HG03469 (cell line): ENCODE measurements around the gene NEDD4L.

Experiments
- ATAC-seq: cut with Tn5 transposase; IDR thresholded peaks from one replicate; pipeline ENCODE4 v1.9.1; 2021; ENCODE audit warnings: mild to moderate bottlenecking, moderate library complexity, moderate number of reproducible peaks; ENCODE audit not compliant: unreplicated experiment

NEDD4L gene

DNA sequence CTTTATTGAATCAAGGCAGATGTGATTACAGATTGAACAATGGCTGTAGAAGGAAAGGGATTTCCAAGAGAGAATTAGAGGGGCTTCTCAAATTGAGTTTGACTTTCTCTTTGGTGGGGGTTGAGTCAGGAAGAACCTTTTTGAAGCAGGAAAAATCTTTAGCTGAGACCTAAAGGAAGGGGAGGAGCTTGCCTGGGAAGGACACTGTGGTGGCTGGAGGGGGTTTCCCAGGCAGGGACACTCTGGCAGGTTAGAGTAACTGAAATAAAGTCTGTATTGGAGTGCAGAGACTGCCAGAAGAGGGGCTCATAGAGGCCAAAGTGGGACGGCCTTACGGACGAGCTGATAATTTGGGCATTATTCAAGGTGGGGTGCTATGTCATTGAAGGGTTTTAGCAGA lies 69.3 kb downstream of the NEDD4L start:
- no peak for ATAC-seq

DNA sequence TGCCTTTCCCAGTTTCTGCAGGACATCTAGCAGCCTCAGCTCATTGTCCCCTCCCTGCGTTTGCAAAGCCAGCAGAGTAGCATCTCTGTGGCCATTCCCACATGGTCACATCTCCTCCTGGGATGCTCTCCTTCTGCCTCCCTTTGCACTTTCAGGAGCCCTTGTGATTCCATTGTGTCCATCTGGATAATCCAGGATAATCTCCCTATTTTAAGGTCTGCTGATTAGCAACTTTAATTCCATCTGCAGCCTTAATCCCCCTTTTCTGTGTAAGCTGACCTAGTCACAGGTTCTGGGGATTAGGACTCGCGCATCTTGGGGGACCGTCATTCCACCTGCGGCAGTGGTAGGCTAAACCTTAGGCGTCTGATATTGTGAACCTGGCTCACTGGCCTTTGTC lies 70.7 kb downstream of the NEDD4L start:
- no peak for ATAC-seq

DNA sequence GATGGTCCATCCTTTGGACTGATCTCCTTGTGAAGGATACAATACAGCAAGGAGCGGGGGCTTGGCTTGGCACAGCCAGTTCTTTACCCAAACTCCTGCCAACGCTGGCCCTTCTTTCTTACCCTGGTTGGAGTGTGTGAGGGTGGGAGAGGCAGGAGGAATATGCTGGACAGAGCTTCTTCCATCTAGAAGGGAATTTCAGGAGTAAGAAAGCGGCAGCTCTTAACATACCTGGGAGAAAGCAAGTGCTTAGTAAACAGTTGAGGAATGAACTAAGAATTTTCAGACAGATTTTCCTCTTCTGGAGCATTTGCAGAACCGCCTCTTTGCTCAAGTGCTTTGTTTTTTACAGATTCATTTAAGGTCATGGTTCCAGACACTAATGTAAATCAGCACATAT lies 72.8 kb downstream of the NEDD4L start:
- ATAC-seq: no peak

DNA sequence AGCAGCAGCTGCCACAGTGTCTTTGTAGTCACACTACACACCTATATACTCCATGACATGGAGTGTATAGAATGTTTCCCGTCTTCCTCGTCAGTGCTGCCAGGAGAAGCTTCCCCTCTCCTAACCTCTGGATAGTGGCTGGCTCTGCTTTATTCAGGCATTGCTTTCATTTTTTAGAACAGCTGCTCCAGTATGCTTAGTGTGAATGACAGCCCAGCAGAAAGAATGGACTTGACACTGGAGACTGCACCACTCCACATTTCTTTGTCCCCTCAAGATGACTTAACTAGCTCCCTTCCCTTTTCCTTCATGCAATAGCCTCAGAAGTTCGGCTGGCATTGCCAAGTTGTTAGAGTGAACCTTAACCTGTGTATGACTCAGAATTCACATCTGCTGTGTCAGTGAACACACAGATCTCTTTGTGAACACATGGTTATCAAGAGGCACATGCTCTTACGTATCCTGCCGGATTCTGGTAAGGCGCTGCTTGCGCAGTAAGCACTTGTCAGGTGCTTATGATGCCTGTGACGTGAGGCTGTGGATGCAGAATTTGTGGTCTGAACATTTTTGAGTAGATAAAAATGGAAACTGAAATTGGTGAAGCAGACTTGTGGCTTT lies 73.9 kb downstream of the NEDD4L start:
- no peak for ATAC-seq

DNA sequence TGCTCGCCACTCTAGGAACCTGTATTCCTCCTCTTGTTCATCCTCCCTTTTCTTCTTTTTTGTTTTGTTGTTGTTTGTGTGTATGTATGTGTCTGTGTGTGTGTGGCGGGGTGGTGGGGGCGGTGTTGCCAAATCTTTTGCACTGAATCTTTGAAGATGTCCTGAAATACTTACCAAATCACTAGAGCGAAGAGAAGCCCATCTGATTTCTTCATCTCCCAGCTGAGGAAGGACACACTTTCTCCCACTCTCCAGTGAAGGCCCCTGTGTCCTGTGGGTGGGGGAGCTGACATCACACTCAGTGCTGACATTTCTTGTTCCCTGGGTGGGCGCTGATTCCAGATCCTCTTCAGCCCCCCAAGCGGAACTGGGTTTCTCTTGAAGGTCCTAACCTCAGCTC lies 74.5 kb downstream of the NEDD4L start:
- ATAC-seq: no peak

DNA sequence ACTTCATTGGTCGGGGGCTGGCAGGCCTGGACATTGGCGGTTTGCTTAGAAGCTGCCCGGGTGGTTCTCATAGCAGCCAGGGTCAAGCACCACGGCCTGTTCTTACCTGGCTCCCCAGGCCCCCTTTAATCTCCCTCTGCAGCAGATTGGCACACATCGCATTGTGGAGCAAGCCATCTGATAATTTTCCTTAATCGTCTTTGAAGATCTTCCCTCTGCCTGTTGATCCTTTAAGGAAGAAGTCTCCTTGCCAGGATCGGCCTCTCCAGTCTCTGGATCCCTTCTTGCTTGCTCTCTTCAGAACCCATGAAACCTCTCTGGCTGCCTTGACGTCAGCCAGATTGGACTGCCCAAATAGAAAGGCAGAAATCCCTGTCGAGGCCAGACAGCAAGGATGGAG lies 75.8 kb downstream of the NEDD4L start:
- no peak for ATAC-seq

DNA sequence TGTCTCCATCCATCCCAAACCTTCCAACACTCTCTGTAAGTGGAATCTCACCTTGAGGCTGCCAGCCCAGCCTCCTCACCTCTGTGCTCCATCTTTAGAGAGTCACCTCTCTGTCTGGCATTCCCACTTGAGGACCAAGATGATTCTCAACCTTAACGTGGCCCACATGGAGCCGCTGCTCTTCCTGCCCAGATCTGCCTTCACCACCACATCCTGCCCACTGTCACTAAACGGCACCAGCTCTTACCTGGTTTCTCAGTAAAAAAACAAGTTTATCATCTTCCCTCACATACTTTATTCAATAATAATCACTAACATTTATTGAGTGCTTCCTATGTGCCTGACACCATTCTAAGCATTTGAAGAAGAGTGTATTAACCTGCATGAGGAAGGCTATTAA lies 80.4 kb downstream of the NEDD4L start:
- no peak for ATAC-seq

DNA sequence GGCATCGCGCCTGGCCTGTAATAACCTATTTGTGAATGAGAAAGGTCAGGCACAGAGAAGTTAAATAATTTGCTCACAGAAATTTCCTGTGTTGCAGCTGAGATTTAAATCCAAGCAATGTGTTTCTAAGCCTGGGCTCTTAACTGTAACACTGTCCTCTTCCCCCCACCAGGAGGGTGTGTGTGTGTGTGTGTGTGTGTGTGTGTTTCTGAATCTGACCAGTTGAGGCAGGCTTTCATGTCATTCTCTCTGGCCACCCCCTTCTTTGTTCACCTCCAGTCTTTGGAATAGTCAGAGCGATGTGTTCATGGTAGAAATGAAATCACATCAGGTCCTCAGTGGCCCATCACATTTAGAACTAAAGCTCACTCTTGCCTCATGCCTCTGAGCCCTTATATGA lies 81.2 kb downstream of the NEDD4L start:
- no peak for ATAC-seq

DNA sequence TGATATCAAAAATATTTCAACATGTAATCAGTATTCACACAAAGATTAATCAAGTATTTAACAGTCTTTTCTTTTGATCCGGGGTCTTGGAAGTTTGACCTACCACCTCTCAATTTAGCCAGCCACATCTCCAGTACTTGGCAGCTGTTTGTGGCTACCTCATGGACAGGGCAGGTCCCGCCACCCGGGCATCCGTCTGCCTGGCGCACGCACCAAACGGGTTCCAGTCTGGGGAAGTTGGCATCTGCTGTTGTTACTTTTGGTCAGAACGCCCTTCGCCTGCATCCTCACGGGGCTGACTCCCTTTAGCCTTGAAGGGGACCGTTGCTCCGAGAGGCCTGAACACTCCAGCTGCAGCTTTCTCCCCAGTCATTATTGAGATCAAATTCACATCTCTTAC lies 81.7 kb downstream of the NEDD4L start:
- ATAC-seq: no peak

DNA sequence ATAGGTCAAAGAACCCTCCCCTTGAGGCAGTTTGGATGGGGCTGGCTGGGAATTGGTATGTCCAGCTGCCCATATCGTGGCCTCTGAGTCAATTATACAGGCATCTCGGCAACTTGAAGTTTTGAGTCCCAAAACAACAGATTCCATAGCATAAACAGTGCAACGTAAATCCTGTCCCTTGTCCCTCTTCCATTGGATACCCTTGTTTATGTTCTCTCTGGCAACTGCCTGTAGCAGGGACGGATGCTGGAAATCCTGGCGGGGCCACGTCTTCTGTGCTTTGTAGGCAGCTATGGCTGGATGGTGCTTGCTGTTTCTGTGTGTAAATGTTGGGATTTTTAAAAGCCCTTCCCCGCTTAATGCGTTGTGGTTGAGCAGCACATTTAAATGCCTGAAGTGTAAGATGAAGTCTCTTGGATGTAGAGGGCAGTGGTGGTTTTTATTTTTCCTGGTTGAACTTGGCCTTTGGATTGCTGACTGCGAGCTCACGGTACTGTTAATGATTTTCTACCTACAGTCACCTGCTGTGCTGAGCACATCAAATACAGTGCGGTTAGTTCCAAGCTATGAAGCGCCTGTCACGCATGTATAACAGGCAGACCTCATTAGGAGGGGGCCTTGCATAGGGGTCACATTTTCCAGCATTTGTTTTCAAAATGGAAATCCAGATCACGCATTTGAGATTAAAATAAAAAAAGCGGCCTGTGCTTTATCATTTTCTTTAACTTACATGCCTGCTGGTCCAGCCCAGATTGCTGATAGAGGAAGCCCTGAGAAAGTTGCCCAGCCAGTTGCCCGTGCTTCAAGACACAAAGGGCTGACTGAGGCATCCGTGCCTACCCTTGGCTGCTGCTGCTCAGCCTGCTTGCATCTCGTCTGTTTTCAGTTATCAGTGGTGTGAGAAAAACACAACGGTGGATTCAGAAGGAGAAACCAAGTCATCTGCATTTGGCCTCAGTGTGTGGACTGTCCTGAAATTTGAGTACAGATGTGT lies 84.7 kb downstream of the NEDD4L start:
- ATAC-seq: no peak

DNA sequence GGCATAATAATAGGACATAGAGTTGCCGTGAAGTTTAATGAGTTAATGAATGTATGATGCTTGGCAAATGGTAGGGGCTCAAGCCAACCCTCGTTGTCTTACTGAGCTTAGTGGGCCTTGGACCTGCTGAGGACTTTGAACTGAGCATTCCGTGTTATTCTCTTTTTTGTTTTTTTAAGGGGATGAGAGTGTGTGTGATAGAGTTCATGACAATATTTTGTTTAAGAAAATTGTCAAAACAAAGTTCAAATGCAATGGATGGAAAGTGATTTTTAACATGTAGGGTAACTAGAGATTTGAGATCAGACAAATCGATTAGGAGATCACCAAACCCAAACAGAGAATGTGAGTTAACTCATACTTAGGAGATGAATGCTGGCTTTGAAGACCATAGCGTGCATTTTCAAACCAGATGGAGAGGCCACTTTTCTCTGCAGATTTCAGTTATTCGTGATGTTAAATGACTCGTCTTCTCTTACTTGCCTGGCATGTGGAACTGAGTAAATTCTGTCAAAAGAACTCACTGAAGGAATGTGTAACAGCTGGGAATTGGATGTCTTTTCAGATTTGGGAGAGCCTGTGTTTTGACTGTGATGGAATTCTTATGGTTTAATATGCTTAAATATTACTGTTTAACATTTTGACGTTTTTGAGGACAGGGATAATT lies 88.7 kb downstream of the NEDD4L start:
- no peak for ATAC-seq

DNA sequence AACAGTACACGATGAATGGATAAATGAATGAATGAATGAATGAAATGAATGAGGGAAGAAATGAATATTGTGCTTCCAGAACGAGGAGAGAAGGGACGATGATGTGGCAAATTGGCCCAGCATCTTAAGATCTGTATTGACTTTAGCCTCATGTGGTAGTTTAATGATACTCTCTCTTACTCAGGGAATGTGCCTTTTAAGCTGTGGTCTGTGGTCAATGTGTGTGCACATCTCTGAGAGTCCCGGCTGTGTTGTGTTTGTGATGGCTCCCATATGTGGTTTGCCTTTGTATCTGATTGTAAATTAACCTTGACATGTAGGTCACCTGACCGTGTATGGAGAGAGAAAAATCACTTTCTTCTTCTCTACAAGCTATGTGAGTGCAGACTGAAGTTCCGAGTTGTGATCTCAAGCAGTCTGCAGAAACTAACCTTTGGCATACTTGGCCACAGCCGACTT lies 91.2 kb downstream of the NEDD4L start:
- ATAC-seq: no peak

DNA sequence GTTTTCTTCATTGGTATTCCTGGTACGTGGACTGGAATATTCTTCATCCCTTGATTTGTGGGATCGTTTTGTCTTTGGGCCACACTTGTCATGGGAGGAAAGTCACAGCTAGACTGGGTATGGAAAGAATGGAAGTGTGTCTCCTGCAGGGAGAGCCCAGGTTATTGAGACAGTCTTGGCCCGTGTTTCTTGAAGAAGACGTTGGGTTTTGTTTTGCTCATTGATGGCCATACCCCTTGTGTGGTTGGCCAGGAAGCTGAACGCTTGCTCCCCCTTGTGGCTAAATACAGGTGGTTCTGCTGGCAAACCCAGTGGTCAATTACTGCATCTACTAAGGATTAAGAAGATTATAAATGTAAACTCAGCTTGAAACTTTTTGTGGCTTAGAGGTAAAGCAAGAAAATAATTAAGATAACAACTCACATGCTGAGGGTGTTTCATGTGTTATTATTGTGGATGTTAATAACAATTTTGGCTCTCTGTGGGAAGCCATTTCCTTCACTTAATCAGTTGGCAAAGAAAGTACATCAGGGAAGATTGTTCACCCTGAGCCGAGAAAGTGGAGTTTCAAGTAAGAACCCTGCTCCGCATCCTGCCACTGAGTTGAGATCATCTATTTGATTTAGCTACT lies 91.8 kb downstream of the NEDD4L start:
- no peak for ATAC-seq

DNA sequence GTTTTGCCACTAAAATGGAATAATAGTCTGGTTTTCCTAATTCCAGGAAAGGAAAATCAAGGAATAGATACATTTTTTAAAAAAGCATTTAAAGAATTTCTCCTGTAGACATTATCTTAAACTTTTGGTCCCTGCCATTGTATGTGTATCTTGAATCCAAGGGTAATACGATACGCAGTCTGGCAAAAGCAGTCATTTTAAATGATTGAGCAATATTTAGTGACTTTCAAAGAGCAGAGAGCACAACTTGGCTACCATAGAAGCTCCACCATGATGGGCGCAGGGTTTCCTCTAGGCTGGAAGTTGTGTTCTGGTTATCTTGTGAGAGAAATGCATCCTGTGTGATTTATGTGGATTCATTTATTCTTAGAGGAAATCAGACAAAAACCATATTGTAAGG lies 92.9 kb downstream of the NEDD4L start:
- ATAC-seq: no peak

DNA sequence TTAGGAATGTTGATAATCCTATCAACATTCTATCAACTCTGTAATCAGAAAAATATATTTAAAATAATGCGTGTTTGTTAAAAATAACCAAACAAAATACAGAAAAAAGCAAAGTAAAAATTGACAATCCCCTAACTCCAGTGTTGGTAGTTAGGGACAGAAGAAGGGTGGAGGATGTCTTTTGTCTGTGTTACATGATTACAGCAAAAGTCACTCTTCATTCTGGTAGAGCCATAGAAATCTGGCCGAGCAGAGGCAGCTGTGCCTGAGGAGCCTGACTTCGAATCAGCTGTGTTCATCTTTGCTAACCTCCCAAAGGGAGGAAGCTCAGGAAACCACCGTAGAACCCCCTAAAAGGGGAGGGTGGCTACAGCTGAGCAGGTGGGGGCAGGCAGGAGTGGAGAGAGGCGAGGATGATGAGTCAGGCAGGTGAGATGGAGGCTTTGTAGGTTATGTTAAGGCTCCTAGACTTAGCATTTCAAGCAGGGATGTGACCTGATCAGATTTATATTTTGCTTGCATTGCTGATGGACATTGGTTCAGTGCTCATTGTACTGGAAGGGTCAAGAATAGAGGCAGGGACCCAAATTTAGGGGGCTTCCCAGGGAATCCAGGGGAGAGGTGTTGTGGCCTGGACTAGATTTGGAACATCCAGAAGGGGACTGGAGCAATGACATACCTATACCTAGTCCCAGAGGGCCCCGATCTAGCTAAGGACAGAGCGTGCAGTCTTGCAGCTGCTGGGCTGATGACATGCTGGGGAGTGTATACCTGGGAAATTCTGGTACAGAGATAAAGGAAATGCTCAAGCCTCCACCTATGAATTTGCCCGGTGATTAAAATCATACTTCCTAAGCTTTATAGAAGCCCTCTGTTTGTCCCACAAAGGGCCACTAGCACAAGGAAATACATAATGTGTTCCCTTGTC lies 95.7 kb downstream of the NEDD4L start:
- no peak for ATAC-seq

DNA sequence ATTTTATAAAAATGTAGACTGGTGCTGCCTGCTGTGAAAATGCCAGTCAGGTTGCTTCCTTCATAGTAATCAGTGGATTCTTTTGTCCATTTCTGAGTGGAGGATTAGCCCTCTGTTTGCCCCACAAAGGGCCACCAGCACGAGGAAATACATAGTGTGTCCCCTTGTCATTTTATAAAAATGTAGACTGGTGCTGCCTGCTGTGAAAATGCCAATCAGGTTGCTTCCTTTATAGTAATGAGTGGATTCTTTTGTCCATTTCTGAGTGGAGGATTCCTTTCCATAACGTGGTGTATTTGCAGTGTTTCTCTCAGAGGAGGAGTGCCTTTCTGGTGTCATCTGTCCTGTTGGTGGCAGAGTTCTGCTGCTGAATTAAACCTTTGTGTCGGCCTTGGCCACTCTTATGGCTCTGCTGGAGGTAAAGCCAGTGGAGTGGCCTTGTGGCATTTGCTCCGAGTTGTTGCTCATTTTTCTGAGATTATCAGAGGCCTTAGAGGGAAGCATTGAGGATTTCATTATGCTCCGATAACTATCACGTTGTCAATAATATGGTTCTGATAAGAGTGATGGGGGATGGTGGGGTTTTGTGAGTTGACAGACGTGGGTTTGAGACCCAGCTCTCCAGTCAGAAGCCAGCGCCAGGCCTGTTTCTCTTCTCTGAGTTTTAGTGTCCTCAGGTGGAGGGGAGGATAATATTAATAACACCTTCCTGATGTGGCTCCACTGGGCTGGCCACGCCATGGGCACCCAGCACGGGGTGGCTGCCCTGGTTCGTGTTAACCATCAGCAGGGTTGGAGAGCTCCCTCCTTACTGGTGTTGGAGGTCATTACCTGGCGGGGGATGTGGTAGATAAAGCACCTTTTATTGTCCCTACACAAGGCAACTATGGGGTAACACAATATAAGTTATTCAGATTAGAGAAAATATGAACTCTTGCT lies 96.6 kb downstream of the NEDD4L start:
- ATAC-seq: no peak

DNA sequence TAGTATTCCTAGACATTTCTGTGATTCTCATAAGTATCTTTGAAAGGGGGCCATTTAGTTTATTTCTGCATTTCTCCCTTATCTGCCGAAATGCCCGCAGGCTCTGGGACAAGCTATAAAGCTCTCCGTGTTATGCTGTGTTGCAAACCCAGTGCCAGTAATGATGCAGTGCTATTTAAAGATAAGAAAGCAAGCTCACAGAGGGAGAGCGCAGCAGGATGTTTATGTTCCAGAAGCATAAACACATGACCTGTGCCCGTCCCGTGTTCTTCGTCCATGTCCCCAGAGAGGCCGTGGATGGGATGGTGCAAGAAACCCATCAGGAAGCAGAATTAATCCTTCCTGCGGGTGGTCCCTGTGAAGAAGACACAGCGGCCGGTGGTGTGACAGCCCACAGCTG lies 99.4 kb downstream of the NEDD4L start:
- no peak for ATAC-seq

DNA sequence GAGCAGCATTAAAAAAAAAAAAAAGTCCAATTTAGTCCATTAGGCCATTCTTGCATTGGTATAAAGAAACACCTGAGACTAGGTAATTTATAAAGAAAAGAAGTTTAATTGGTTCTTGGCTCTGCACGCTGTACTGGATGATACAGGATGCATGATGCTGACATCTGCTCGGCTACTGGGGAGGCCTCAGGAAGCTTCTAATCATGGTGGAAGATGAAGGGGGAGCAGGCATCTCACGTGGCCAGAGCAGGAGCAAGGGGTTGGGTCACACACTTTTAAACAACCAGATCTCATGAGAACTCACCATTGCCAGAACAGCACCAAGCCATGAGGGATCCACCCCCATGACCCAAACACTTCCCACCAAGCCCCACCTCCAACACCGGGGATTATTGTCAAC lies 100.1 kb downstream of the NEDD4L start:
- no peak for ATAC-seq

DNA sequence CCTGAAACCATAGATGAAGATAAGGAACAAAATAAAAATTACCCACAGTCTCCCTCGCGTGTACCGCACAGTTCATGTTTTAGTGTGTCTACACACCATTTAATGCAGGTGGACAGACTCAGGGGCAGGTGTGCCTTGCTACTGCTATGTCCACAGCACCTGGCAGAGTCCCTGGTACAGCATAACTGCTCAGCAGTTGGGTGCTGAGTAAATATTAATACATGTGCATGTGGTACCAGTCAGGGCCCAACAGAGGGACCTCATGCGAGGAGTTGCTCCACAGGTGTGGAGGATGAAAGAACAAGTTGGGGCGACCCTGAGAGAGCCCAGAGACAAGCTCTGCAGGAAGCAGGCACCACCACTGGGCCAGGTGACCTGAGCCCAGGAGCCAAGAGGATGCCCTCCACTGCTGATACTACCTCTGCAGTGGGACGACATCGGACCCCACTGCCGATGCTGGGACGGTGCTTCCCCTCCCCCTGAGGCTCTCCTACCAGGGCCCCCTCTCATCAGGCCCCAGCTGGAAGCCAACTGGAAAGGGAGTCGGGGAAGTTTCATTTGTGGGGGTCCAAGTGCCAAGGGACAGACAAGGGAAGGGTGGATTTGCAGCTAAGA lies 100.8 kb downstream of the NEDD4L start:
- no peak for ATAC-seq
